Measurements from ENCODE around the gene CREG2. TPM values are rescaled to one million over a fixed set of nuclear protein-coding genes. Genes with fewer than 3 reads are reported as not detected.

The CREG2 gene
- total and polyA plus RNA-seq, 7 experiments from 2014 or later, result 0.56 TPM; not detected in 6

- ChIA-PET POLR2A (interaction anchor here (0.9 to 1.9 kb wide), 4 partner anchors 13 to 39 kb away, joined by 3 to 7 read pairs (median 5); partner anchors contain the start of gene RNF149), CTCF (interaction anchor here (1.1 to 3.2 kb wide), 18 partner anchors 10 to 899 kb away, joined by 3 to 49 read pairs (median 5); partner anchors contain the start of gene CREG2)
- Mint-ChIP-seq H3K36me3 (peaks cover 0 to 4% (median 0%) of the 10 kb centered on the region in 5 donors), H3K27me3 (peaks cover 0 to 16% (median 0%) of the 10 kb centered on the region in 5 donors), H3K27ac (peak overlapping the region in 2 of 9 donors; percentile 7 to 64), H3K4me3 (peak overlapping the region in 4 of 10 donors; percentile 13 to 63 (median 34)), H3K4me1 (peaks cover 24 to 45% (median 33%) of the 10 kb centered on the region in 7 donors), H3K9me3 (no peaks in the 10 kb centered on the region)
- Histone ChIP-seq H3K27ac (ENCODE audit: low read depth, low read length) (no peak overlapping the region), H3K4me3 (ENCODE audit: low read length) (no peak overlapping the region), H3K27me3 (ENCODE audit: control insufficient read depth in 2 of 2, insufficient read depth in 2 of 2, low read length in 2 of 2) (no peaks in the 10 kb centered on the region), H3K36me3 (ENCODE audit: control insufficient read depth in 2 of 3, insufficient read depth in 3 of 3, low read length in 3 of 3) (no peaks in the 10 kb centered on the region), H3K9me3 (ENCODE audit: control insufficient read depth in 2 of 3, low read length in 3 of 3) (no peaks in the 10 kb centered on the region), H3K4me1 (ENCODE audit: control insufficient read depth in 2 of 2, insufficient read depth in 2 of 2, low read length in 2 of 2) (peaks cover 6 to 21% of the 10 kb centered on the region in 2 donors)
- intact Hi-C loops (cut with micrococcal nuclease), result loop anchor here (5.0 to 10.0 kb wide), 2 partner anchors 76 to 1103 kb away; no protein-coding TSS in a partner anchor
- ATAC-seq (peak; percentile 54), DNase-seq (no peak)
Measured at GRCh38 chr2:101341421-101341820, 45.9 kb downstream of the CREG2 start.

DNA sequence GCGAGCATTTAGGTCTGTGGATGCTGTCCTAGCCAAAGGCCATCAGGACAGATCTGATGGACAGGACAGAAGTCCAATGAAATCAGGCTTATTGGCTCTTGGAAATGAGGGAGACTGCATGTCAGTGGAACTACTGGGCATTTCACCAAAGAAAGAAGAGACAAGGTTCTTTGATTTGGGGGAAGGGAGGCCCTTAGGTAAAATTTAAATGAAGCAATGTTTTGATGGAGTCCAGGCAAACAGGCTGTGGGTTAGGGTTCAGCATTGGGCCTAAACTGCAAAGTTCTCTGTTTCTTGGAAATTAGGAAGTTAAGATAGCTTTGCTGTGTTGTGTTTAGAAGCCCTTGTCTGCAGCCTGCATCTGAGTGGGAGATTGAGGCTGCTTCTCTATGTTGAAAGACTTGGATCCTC, 47.2 kb downstream of the CREG2 start:
- peaks cover 0 to 4% (median 0%) of the 10 kb centered on the region in 5 donors for H3K36me3 Mint-ChIP-seq

DNA sequence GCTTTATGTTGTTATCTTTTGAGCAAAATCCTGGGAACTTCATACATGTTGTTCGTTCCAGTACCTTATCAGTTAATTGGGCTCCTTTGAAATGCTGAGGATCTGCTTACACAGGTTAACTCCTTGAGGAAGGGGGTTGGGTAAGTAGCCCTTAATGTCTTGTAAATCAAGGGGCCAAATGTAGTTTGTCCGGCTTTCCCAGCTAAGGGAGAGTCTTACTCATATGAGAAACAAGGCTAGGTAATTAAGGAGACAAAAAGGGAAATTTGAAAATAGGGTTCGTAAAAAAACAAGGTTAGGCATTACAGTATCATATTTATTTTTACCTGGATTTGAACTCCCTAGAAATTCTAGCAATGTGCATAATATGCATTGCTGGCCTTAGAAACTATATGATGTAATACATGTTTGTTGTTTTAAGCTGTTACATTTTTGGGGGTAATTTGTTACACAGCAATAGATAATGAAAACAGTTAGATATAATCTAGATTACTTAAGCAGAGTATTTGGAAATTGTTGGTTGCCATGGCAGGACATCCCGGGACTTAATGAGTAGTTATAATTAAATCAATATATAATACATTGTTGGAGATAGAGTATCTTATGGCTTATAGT, 47.9 kb downstream of the CREG2 start:
- CTCF ChIA-PET, result no interaction called here
- POLR2A ChIA-PET, result no interaction called here

More for the DNA sequence above, 47.2 kb downstream of the CREG2 start:
- peak overlapping the region in 3 of 9 donors; percentile 39 to 74 (median 62) for H3K27ac Mint-ChIP-seq
- H3K27me3 ChIP-seq (ENCODE audit: control insufficient read depth in 2 of 2, insufficient read depth in 2 of 2, low read length in 2 of 2), result no peaks in the 10 kb centered on the region
- H3K9me3 Mint-ChIP-seq, result no peaks in the 10 kb centered on the region
- no peaks in the 10 kb centered on the region for H3K36me3 ChIP-seq (ENCODE audit: control insufficient read depth in 2 of 3, insufficient read depth in 3 of 3, low read length in 3 of 3)
- peaks cover 24 to 45% (median 34%) of the 10 kb centered on the region in 7 donors for H3K4me1 Mint-ChIP-seq
- H3K4me1 ChIP-seq (ENCODE audit: control insufficient read depth in 2 of 2, insufficient read depth in 2 of 2, low read length in 2 of 2), result peaks cover 6 to 22% of the 10 kb centered on the region in 2 donors
- H3K4me3 Mint-ChIP-seq, result peak overlapping the region in 2 of 10 donors; percentile 11 to 49
- ATAC-seq (no peak), DNase-seq (no peak)
- ChIA-PET CTCF (interaction anchor here (2.3 to 3.2 kb wide), 2 partner anchors 9 to 14 kb away, joined by 9 to 49 read pairs; no protein-coding TSS in a partner anchor), POLR2A (interaction anchor here (0.7 kb wide), 1 partner anchor 32 kb away, joined by 3 read pairs; the partner anchor contains the start of gene RNF149)
- H3K4me3 ChIP-seq (ENCODE audit: low read length), result no peak overlapping the region
- H3K9me3 ChIP-seq (ENCODE audit: control insufficient read depth in 2 of 3, low read length in 3 of 3), result no peaks in the 10 kb centered on the region
- H3K27ac ChIP-seq (ENCODE audit: low read depth, low read length), result no peak overlapping the region
- peaks cover 0 to 16% (median 0%) of the 10 kb centered on the region in 5 donors for H3K27me3 Mint-ChIP-seq
- intact Hi-C loops (cut with micrococcal nuclease), result loop anchor here (1.0 to 10.0 kb wide), 3 partner anchors 33 to 1105 kb away; no protein-coding TSS in a partner anchor

GRCh38 chr2:101337877-101338276, 49.4 kb downstream of the CREG2 start:
- Mint-ChIP-seq H3K27ac (peak overlapping the region in 1 of 9 donors; percentile 24), H3K4me1 (peaks cover 25 to 63% (median 50%) of the 10 kb centered on the region in 7 donors), H3K9me3 (no peaks in the 10 kb centered on the region), H3K36me3 (peaks cover 0 to 4% (median 0%) of the 10 kb centered on the region in 5 donors), H3K4me3 (no peak overlapping the region), H3K27me3 (peaks cover 0 to 10% (median 0%) of the 10 kb centered on the region in 5 donors)
- no peak overlapping the region for H3K4me3 ChIP-seq (ENCODE audit: low read length)
- H3K27me3 ChIP-seq (ENCODE audit: control insufficient read depth in 2 of 2, insufficient read depth in 2 of 2, low read length in 2 of 2), result no peaks in the 10 kb centered on the region
- ChIA-PET CTCF (interaction anchor here (0.6 to 1.0 kb wide), 3 partner anchors 64 to 354 kb away, joined by 3 to 4 read pairs (median 3); no protein-coding TSS in a partner anchor), POLR2A (no interaction called here)
- no peaks in the 10 kb centered on the region for H3K36me3 ChIP-seq (ENCODE audit: control insufficient read depth in 2 of 3, insufficient read depth in 3 of 3, low read length in 3 of 3)
- peaks cover 6 to 42% of the 10 kb centered on the region in 2 donors for H3K4me1 ChIP-seq (ENCODE audit: control insufficient read depth in 2 of 2, insufficient read depth in 2 of 2, low read length in 2 of 2)
- H3K27ac ChIP-seq (ENCODE audit: low read depth, low read length), result no peak overlapping the region
- intact Hi-C loops (cut with micrococcal nuclease), result no loop called here
- H3K9me3 ChIP-seq (ENCODE audit: control insufficient read depth in 2 of 3, low read length in 3 of 3), result no peaks in the 10 kb centered on the region
- DNase-seq (no peak), ATAC-seq (no peak)

More for the DNA sequence above, 47.9 kb downstream of the CREG2 start:
- Histone ChIP-seq H3K4me1 (ENCODE audit: control insufficient read depth in 2 of 2, insufficient read depth in 2 of 2, low read length in 2 of 2) (peaks cover 6 to 27% of the 10 kb centered on the region in 2 donors), H3K9me3 (ENCODE audit: control insufficient read depth in 2 of 3, low read length in 3 of 3) (no peaks in the 10 kb centered on the region), H3K27ac (ENCODE audit: low read depth, low read length) (no peak overlapping the region), H3K36me3 (ENCODE audit: control insufficient read depth in 2 of 3, insufficient read depth in 3 of 3, low read length in 3 of 3) (no peaks in the 10 kb centered on the region), H3K27me3 (ENCODE audit: control insufficient read depth in 2 of 2, insufficient read depth in 2 of 2, low read length in 2 of 2) (no peaks in the 10 kb centered on the region), H3K4me3 (ENCODE audit: low read length) (no peak overlapping the region)
- intact Hi-C loops (cut with micrococcal nuclease), result no loop called here
- peaks cover 0 to 4% (median 0%) of the 10 kb centered on the region in 5 donors for H3K36me3 Mint-ChIP-seq
- no peak overlapping the region for H3K4me3 Mint-ChIP-seq
- H3K27me3 Mint-ChIP-seq, result peaks cover 0 to 15% (median 0%) of the 10 kb centered on the region in 5 donors
- DNase-seq (no peak), ATAC-seq (no peak)
- no peak overlapping the region for H3K27ac Mint-ChIP-seq
- peaks cover 24 to 50% (median 39%) of the 10 kb centered on the region in 7 donors for H3K4me1 Mint-ChIP-seq
- no peaks in the 10 kb centered on the region for H3K9me3 Mint-ChIP-seq

DNA sequence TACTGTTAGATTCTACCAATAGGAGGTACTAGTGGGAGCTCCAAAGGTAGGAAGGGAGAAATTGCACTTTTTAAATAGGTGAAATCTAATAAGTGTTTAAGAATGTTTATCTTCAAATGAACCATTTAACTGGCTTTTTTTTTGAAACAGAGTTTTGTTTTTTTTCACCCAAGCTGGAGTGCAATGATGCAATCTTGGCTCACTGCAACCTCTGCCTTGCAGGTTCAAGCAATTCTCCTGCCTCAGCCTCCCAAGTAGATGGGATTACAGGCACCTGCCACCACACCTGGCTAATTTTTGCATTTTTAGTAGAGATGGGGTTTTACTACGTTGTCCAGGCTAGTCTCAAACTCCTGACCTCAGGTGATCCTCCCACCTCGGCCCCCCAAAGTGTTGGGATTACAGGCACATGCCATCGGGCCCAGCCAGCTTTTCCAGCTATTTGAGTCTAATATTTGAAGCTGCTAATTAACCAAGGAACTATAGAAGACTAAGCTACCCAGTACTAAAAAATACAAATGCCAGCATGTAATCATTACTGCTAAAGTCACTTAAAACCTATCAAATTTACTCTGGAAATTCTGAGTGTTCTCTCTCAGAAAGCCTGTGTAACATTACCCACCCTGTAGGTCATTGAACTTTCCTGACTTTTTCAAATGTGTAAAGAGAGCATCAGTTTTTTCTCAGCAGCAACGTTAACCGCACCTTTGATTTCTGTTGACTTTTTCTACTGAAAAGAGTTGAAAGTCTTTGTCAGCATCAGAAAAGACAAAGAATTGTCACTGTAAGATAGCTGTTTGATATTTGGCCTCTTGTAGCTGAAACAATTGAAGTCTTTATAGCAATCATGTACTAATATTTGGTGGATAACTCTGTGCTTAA, 54.2 kb downstream of the CREG2 start:
- Histone ChIP-seq H3K36me3 (ENCODE audit: control insufficient read depth in 2 of 3, insufficient read depth in 3 of 3, low read length in 3 of 3) (no peaks in the 10 kb centered on the region), H3K4me1 (ENCODE audit: control insufficient read depth in 2 of 2, insufficient read depth in 2 of 2, low read length in 2 of 2) (peaks cover 27 to 59% of the 10 kb centered on the region in 2 donors), H3K27ac (ENCODE audit: low read depth, low read length) (peak overlapping the region; percentile 5), H3K9me3 (ENCODE audit: control insufficient read depth in 2 of 3, low read length in 3 of 3) (no peaks in the 10 kb centered on the region), H3K27me3 (ENCODE audit: control insufficient read depth in 2 of 2, insufficient read depth in 2 of 2, low read length in 2 of 2) (no peaks in the 10 kb centered on the region), H3K4me3 (ENCODE audit: low read length) (no peak overlapping the region)
- peaks cover 0 to 10% (median 0%) of the 10 kb centered on the region in 5 donors for H3K27me3 Mint-ChIP-seq
- intact Hi-C loops (cut with micrococcal nuclease), result loop anchor here in 1 of 2 donors (5.0 kb wide), 2 partner anchors 36 to 364 kb away; partner anchors contain the start of gene MAP4K4
- H3K9me3 Mint-ChIP-seq, result no peaks in the 10 kb centered on the region
- H3K4me1 Mint-ChIP-seq, result peaks cover 19 to 36% (median 28%) of the 10 kb centered on the region in 7 donors
- ATAC-seq (peak; percentile 39), DNase-seq (peak in 6 of 9 donors; percentile 50 to 73 (median 66))
- peak overlapping the region in 8 of 9 donors; percentile 30 to 77 (median 64) for H3K27ac Mint-ChIP-seq
- H3K4me3 Mint-ChIP-seq, result peak overlapping the region in 8 of 10 donors; percentile 23 to 74 (median 56)
- ChIA-PET POLR2A (interaction anchor here (0.6 to 8.4 kb wide), 7 partner anchors 14 to 405 kb away, joined by 3 to 104 read pairs (median 3); partner anchors contain the start of genes CNOT11 and RNF149), CTCF (interaction anchor here (0.9 to 6.2 kb wide), 7 partner anchors 9 to 93 kb away, joined by 3 to 49 read pairs (median 4); no protein-coding TSS in a partner anchor)
- peaks cover 0 to 3% (median 0%) of the 10 kb centered on the region in 5 donors for H3K36me3 Mint-ChIP-seq

Data from naive thymus-derived CD4-positive, alpha-beta T cell (primary cell).